A549 (cell line): ENCODE data around the gene TBC1D1. TPM values are rescaled to one million over a fixed set of nuclear protein-coding genes. Genes with fewer than 3 reads are reported as not detected.
"Not testable (repeated sequence)": the region's sequence is repeated elsewhere in the genome, so short reads cannot be mapped to it uniquely, and the experiment has no call there.

ENCODE experiments used
- ATAC-seq, 2 experiments: fragments of 200-7000 bp in 1 of 2; fragments of >200 bp in 1 of 2; cut with Nextera tagmentation in 1 of 2; cut with Tn5 transposase in 1 of 2; 3 replicates each; pipeline versions ENCODE4 v1.8.0 to v1.9.1; 2018 to 2020; ENCODE audit warnings: mild to moderate bottlenecking in 1 of 2, moderate library complexity in 1 of 2
- CTCF ChIA-PET: fragments of 300-600 bp; sonication (Branson Sonifier 250); formaldehyde crosslinking; extraction: SDS; loops from one replicate; lab custom pipeline; 2021; ENCODE audit warnings: antibody characterized with exemption, inconsistent platforms; lab: Yijun Ruan, JAX
- POLR2A ChIA-PET: fragments of 350-600 bp; formaldehyde crosslinking; extraction: SDS; loops from one replicate; lab custom pipeline; 2021; ENCODE audit warnings: antibody characterized with exemption, inconsistent platforms; lab: Yijun Ruan, JAX
- DNase-seq, 2 experiments: peaks; one replicate each; pipeline versions ENCODE4 v3.0.0 to v3.0.0-alpha.2; 2011 to 2016; ENCODE audit warnings: low read depth in 1 of 2, low spot score in 1 of 2
- FAIRE-seq: peaks from 2 replicates; lab custom pipeline; 2011; peaks lifted over from hg19 to GRCh38; lab: Jason Lieb, UNC
- H3K27ac ChIP-seq, 2 experiments: fragments of >200 bp; sonication (Bioruptor Twin); formaldehyde crosslinking; 3 replicates each; pipeline ENCODE4 v1.5.1; 2016 to 2017
- H3K4me1 ChIP-seq: fragments of >200 bp; sonication (Bioruptor Twin); formaldehyde crosslinking; 3 replicates; pipeline ENCODE4 v1.6.1; 2016
- H3K4me2 ChIP-seq: fragments of >200 bp; sonication (Bioruptor Twin); formaldehyde crosslinking; 3 replicates; pipeline ENCODE4 v1.6.1; 2016
- H3K4me3 ChIP-seq: fragments of >200 bp; sonication (Bioruptor Twin); formaldehyde crosslinking; 3 replicates; pipeline ENCODE4 v1.5.1; 2016
- H3K9me3 ChIP-seq: fragments of >200 bp; sonication (Bioruptor Twin); formaldehyde crosslinking; 3 replicates; pipeline ENCODE4 v1.6.1; 2016
- CEBPB ChIP-seq, 2 experiments: fragments of >200 bp in 1 of 2; sonication (Bioruptor Twin) in 1 of 2; formaldehyde crosslinking in 1 of 2; IDR thresholded peaks; 2 replicates each; pipeline ENCODE4 v1.6.1; 2012 to 2016
- CHD2 ChIP-seq: fragments of 150-350 bp; IDR thresholded peaks from 2 replicates; pipeline ENCODE4 v1.6.1; 2014; ENCODE audit warnings: low read length; ENCODE audit not compliant: partially characterized antibody
- CTCF ChIP-seq: fragments of >200 bp; sonication (Bioruptor Twin); formaldehyde crosslinking; IDR thresholded peaks from 3 replicates; pipeline ENCODE4 v1.5.1; 2016
- E2F6 ChIP-seq: IDR thresholded peaks from 2 replicates; pipeline ENCODE4 v1.6.1; 2012; ENCODE audit warnings: low read depth, borderline replicate concordance
- EHMT2 ChIP-seq: fragments of 200-600 bp; sonication (generic); IDR thresholded peaks from 2 replicates; pipeline ENCODE4 v1.6.1; 2016; ENCODE audit warnings: antibody characterized with exemption, low read depth, mild to moderate bottlenecking, moderate library complexity
- EP300 ChIP-seq, 2 experiments: fragments of >200 bp; sonication (Bioruptor Twin); formaldehyde crosslinking; IDR thresholded peaks; 2 replicates in 1 of 2; 3 replicates in 1 of 2; pipeline ENCODE4 v1.6.1; 2016 to 2017
- ESRRA ChIP-seq: fragments of 150-350 bp; IDR thresholded peaks from 2 replicates; pipeline ENCODE4 v1.6.1; 2014; ENCODE audit warnings: mild to moderate bottlenecking, low read length, borderline replicate concordance
- FOSB ChIP-seq: fragments of 250-450 bp; sonication (Bioruptor Pico); IDR thresholded peaks from 2 replicates; pipeline ENCODE4 v1.5.0; 2020; ENCODE audit warnings: mild to moderate bottlenecking, moderate library complexity
- FOSL2 ChIP-seq, 2 experiments: fragments of 450-650 bp in 1 of 2; fragments of >200 bp in 1 of 2; sonication (Bioruptor Twin) in 1 of 2; formaldehyde crosslinking; IDR thresholded peaks; 2 replicates each; pipeline versions ENCODE4 v1.5.0 to v1.6.1; 2016 to 2020; ENCODE audit warnings: mild to moderate bottlenecking in 1 of 2, moderate library complexity in 1 of 2
- FOXS1 ChIP-seq: fragments of 250-450 bp; sonication (Bioruptor Pico); IDR thresholded peaks from 2 replicates; pipeline ENCODE4 v1.5.0; 2020; ENCODE audit warnings: mild to moderate bottlenecking, moderate library complexity
- HES2 ChIP-seq: fragments of >200 bp; sonication (Bioruptor Twin); formaldehyde crosslinking; IDR thresholded peaks from 2 replicates; pipeline ENCODE4 v1.6.1; 2016
- HEYL ChIP-seq: fragments of 250-450 bp; sonication (Bioruptor Pico); IDR thresholded peaks from 2 replicates; pipeline ENCODE4 v1.8.0; 2021; ENCODE audit warnings: mild to moderate bottlenecking, moderate library complexity
- HMGXB4 ChIP-seq: fragments of 250-450 bp; sonication (Bioruptor Pico); IDR thresholded peaks from 2 replicates; pipeline ENCODE4 v1.5.0; 2021; ENCODE audit warnings: mild to moderate bottlenecking, moderate library complexity, borderline replicate concordance
- JUN ChIP-seq, 2 experiments: fragments of >200 bp; sonication (Bioruptor Twin); formaldehyde crosslinking; IDR thresholded peaks; 2 replicates in 1 of 2; 3 replicates in 1 of 2; pipeline ENCODE4 v1.6.1; 2016 to 2017
- KDM1A ChIP-seq: fragments of 200-600 bp; sonication (generic); IDR thresholded peaks from 2 replicates; pipeline ENCODE4 v1.6.1; 2016; ENCODE audit warnings: low read depth, mild to moderate bottlenecking
- KDM5A ChIP-seq: fragments of 200-600 bp; sonication (generic); IDR thresholded peaks from 2 replicates; pipeline ENCODE4 v1.6.1; 2016; ENCODE audit warnings: antibody characterized with exemption, mild to moderate bottlenecking
- MYC ChIP-seq: IDR thresholded peaks from 2 replicates; pipeline ENCODE4 v1.6.1; 2012; ENCODE audit warnings: mild to moderate bottlenecking, inconsistent platforms, low read length, improper control_type of control experiment, borderline replicate concordance
- PHF8 ChIP-seq: fragments of 200-600 bp; sonication (generic); IDR thresholded peaks from 2 replicates; pipeline ENCODE4 v1.6.1; 2016; ENCODE audit warnings: low read depth, mild to moderate bottlenecking, antibody characterized with exemption, moderate library complexity, borderline replicate concordance
- RARB ChIP-seq: fragments of 250-450 bp; sonication (Bioruptor Pico); IDR thresholded peaks from 2 replicates; pipeline ENCODE4 v1.8.0; 2021; ENCODE audit warnings: mild to moderate bottlenecking, moderate library complexity
- SMC3 ChIP-seq: fragments of >200 bp; sonication (Bioruptor Twin); formaldehyde crosslinking; IDR thresholded peaks from 3 replicates; pipeline ENCODE4 v1.6.1; 2018; ENCODE audit warnings: inconsistent platforms
- SREBF2 ChIP-seq: fragments of 450-650 bp; IDR thresholded peaks from 2 replicates; pipeline ENCODE4 v1.6.1; 2014; ENCODE audit warnings: mild to moderate bottlenecking, moderate library complexity
- TP53 ChIP-seq: fragments of 250-450 bp; sonication (Bioruptor Pico); IDR thresholded peaks from 2 replicates; pipeline ENCODE4 v1.5.0; 2021; ENCODE audit warnings: mild to moderate bottlenecking, moderate library complexity
- USF2 ChIP-seq: fragments of 450-650 bp; IDR thresholded peaks from 2 replicates; pipeline ENCODE4 v1.6.1; 2014; ENCODE audit warnings: antibody characterized with exemption
- ZC3H11A ChIP-seq: fragments of 450-650 bp; IDR thresholded peaks from 2 replicates; pipeline ENCODE4 v1.6.1; 2014; ENCODE audit warnings: antibody characterized with exemption, mild to moderate bottlenecking
- ZFP36 ChIP-seq: fragments of 450-650 bp; IDR thresholded peaks from 2 replicates; pipeline ENCODE4 v1.6.1; 2014; ENCODE audit warnings: borderline replicate concordance; ENCODE audit not compliant: partially characterized antibody
- WGBS: methylation state at CpG from one replicate; pipeline ENCODE4 v1.1.6; 2017; ENCODE audit errors: missing lambda C conversion rate; 5-methylcytosine and 5-hydroxymethylcytosine counted together
- polyA plus RNA-seq, 4 experiments: library from polyadenylated mRNA; depleted of rRNA in 3 of 4; stranded (reverse); fragments of >200 nt; fragmentation: RNase III in 1 of 4; extraction: RNeasy Plus Mini Kit Qiagen cat#74134 plus additional on column Dnase treatment in 1 of 4; gene quantifications; 2 replicates in 3 of 4; 3 replicates in 1 of 4; pipeline ENCODE4 v1.2.3, GENCODE V29; 2011 to 2017
- TF ChIP-seq, protein P1 (sequence below): fragments of 150-350 bp; IDR thresholded peaks from 2 replicates; pipeline ENCODE4 v1.6.1; 2014; ENCODE audit warnings: low read depth, mild to moderate bottlenecking, low read length

TBC1D1 gene
- polyA plus RNA-seq, 2 of the 4 experiments (the other 2 are of a cell fraction), result 26.5 to 28.5 TPM

- CTCF ChIA-PET, result no interaction called here
- no peak for FAIRE-seq
- no peak overlapping the region for H3K4me2 ChIP-seq
- no peak overlapping the region for H3K4me3 ChIP-seq
- no peaks in the 10 kb centered on the region for H3K4me1 ChIP-seq
- TF ChIP-seq CEBPB (IDR thresholded peaks at IDR 0.05) (no peak), SREBF2 (no peak), E2F6 (no peak), EHMT2 (no peak), KDM1A (no peak), JUN (IDR thresholded peaks at IDR 0.05) (no peak), USF2 (no peak), CHD2 (no peak), HMGXB4 (CRISPR knock-in tag) (no peak), FOSB (CRISPR knock-in tag) (no peak)
- TF ChIP-seq, protein P1, sequence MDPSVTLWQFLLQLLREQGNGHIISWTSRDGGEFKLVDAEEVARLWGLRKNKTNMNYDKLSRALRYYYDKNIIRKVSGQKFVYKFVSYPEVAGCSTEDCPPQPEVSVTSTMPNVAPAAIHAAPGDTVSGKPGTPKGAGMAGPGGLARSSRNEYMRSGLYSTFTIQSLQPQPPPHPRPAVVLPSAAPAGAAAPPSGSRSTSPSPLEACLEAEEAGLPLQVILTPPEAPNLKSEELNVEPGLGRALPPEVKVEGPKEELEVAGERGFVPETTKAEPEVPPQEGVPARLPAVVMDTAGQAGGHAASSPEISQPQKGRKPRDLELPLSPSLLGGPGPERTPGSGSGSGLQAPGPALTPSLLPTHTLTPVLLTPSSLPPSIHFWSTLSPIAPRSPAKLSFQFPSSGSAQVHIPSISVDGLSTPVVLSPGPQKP, result no peak
- TF ChIP-seq, all 56 proteins: peak for 0
- no peak for ATAC-seq
- POLR2A ChIA-PET, result no interaction called here
- 85% methylated on average over 4 of the region's 4 CpGs for whole genome bisulfite sequencing
- no peak for DNase-seq
- H3K27ac ChIP-seq, result no peak overlapping the region
- H3K9me3 ChIP-seq, result no peaks in the 10 kb centered on the region
Measured at GRCh38 chr4:37971202-37971601, 80.3 kb downstream of the TBC1D1 start.

DNA sequence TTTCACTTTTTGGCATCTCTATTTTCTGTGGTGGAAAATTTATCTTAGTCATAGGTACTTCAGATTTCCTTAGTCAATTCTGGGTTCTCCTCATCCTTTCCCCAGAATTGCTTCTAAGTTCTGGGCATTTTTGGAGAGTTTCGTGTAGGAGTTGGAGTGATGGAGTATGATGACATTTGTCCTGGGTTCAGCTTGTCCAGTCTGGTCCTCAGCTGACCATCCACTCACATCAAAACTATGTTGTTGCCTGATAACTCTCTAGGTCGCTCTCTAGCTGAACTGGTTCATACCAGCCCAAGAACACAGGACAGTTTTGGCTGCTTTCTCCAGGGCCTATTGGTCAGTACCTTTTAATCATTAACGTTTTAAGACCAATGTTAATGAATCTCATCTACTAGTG lies 82.6 kb downstream of the TBC1D1 start:
- FAIRE-seq (no peak), DNase-seq (no peak), ATAC-seq (no peak)
- Histone ChIP-seq H3K9me3 (no peaks in the 10 kb centered on the region), H3K27ac (no peak overlapping the region), H3K4me2 (no peak overlapping the region), H3K4me1 (no peaks in the 10 kb centered on the region), H3K4me3 (no peak overlapping the region)
- WGBS, result 68% methylated on average over 3 of the region's 3 CpGs
- ChIA-PET CTCF (no interaction called here), POLR2A (no interaction called here)
- TF ChIP-seq SMC3 (no peak), CTCF (no peak), EP300 (IDR thresholded peaks at IDR 0.05) (no peak), EHMT2 (no peak), HEYL (CRISPR knock-in tag) (no peak), HES2 (no peak), PHF8 (no peak), KDM5A (no peak), TP53 (CRISPR knock-in tag) (no peak), ZFP36 (no peak), ZC3H11A (no peak), FOSL2 (IDR thresholded peaks at IDR 0.05) (no peak), FOSL2 (CRISPR knock-in tag; IDR thresholded peaks at IDR 0.05) (no peak), FOXS1 (CRISPR knock-in tag) (no peak), RARB (CRISPR knock-in tag) (no peak), MYC (no peak), ESRRA (no peak)

GRCh38 chr4:37975321-37975822 lies 84.5 kb downstream of the TBC1D1 start:
- H3K9me3 ChIP-seq, CTCF ChIA-PET, H3K27ac ChIP-seq, DNase-seq, FAIRE-seq, H3K4me1 ChIP-seq, POLR2A ChIA-PET, H3K4me3 ChIP-seq, H3K4me2 ChIP-seq, ATAC-seq: not testable (repeated sequence)
- 97% methylated on average over 12 of the region's 13 CpGs for WGBS
